ENCODE data around the gene FNDC3B. TPM values are rescaled to one million over a fixed set of nuclear protein-coding genes. Genes with fewer than 3 reads are reported as not detected.
A peak's percentile ranks its signal among the peaks of the same experiment; 100 is the strongest.

The FNDC3B gene
- polyA plus RNA-seq, 2 of the 4 experiments (the other 2 are of a cell fraction), result 29.5 to 33.6 TPM

DNA sequence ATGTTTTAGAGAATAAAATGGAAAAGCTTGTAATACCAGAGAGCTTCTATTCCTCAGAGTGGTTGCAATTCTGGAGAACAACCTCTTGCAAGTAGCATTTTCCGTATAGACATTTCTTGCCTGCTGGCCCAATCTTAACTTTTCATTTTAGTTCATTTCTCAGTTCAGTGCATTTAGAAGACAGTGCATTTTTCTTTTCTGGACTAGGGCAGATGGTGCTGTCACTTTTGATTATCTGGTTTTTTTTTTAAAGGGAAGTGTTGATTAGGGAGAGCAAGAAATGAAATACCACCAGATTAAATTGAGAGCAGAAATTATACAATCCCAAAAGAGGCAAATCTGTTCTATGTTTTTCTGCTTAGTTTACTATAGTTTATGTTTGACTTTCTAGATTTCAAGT lies 236.2 kb downstream of the FNDC3B start:
- CTCF ChIA-PET, result interaction anchor here (1.1 to 1.2 kb wide), 3 partner anchors 16 to 32 kb away, joined by 3 to 5 read pairs (median 4); no protein-coding TSS in a partner anchor
- no peak for TF ChIP-seq FOSB (CRISPR knock-in tag; IDR thresholded peaks at IDR 0.05)
- TF ChIP-seq, protein P1, sequence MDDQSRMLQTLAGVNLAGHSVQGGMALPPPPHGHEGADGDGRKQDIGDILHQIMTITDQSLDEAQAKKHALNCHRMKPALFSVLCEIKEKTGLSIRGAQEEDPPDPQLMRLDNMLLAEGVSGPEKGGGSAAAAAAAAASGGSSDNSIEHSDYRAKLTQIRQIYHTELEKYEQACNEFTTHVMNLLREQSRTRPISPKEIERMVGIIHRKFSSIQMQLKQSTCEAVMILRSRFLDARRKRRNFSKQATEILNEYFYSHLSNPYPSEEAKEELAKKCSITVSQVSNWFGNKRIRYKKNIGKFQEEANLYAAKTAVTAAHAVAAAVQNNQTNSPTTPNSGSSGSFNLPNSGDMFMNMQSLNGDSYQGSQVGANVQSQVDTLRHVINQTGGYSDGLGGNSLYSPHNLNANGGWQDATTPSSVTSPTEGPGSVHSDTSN (IDR thresholded peaks at IDR 0.05), result no peak
- TF ChIP-seq JUN (IDR thresholded peaks at IDR 0.05), result no peak
- TF ChIP-seq, protein P2, sequence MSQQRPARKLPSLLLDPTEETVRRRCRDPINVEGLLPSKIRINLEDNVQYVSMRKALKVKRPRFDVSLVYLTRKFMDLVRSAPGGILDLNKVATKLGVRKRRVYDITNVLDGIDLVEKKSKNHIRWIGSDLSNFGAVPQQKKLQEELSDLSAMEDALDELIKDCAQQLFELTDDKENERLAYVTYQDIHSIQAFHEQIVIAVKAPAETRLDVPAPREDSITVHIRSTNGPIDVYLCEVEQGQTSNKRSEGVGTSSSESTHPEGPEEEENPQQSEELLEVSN (IDR thresholded peaks at IDR 0.05; ENCODE audit: borderline replicate concordance, low read depth), result no peak
- no peak for TF ChIP-seq REST (IDR thresholded peaks at IDR 0.05)
- TF ChIP-seq HDAC2 (IDR thresholded peaks at IDR 0.05), result no peak
- no peak overlapping the region for H3K4me3 ChIP-seq
- ATAC-seq, result no peak
- no peak overlapping the region for H3K27ac ChIP-seq
- WGBS (ENCODE audit: missing lambda C conversion rate), result 100% methylated on average over 1 of the region's 1 CpG
- H3K9me3 ChIP-seq, result no peaks in the 10 kb centered on the region
- H3K4me2 ChIP-seq, result no peak overlapping the region
- FAIRE-seq, result no peak
- POLR2A ChIA-PET, result no interaction called here
- H3K4me1 ChIP-seq, result peaks cover 30% of the 10 kb centered on the region
- DNase-seq (ENCODE audit: low read depth in 1 of 2, low spot score in 1 of 2), result no peak

- no peak for TF ChIP-seq MAFK (IDR thresholded peaks at IDR 0.05; ENCODE audit: partially characterized antibody)
- 0 out of 5 replicates have a peak, but pooled peaks of 1 of the 2 experiments have one; percentile 11 for TF ChIP-seq RAD21 (conservative IDR thresholded peaks at IDR 0.05 in 1 of 2, IDR thresholded peaks at IDR 0.05 in 1 of 2)
- no peak for TF ChIP-seq POLR2AphosphoS2 (conservative IDR thresholded peaks at IDR 0.05; ENCODE audit: low read length)
- TF ChIP-seq CHD4 (IDR thresholded peaks at IDR 0.05; ENCODE audit: borderline replicate concordance), result no peak
- no peak for TF ChIP-seq HMGXB4 (CRISPR knock-in tag; IDR thresholded peaks at IDR 0.05; ENCODE audit: borderline replicate concordance)
- TF ChIP-seq, protein P3, sequence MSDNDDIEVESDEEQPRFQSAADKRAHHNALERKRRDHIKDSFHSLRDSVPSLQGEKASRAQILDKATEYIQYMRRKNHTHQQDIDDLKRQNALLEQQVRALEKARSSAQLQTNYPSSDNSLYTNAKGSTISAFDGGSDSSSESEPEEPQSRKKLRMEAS (IDR thresholded peaks at IDR 0.05), result no peak
- no peak for TF ChIP-seq RNF2 (IDR thresholded peaks at IDR 0.05; ENCODE audit: borderline replicate concordance, low read depth)
- Histone ChIP-seq H3K4me1 (peaks cover 35% of the 10 kb centered on the region), H3K4me2 (no peak overlapping the region), H3K9me3 (no peaks in the 10 kb centered on the region), H3K4me3 (no peak overlapping the region), H3K27ac (no peak overlapping the region)
- FAIRE-seq, result no peak
- DNase-seq (ENCODE audit: low read depth in 1 of 2, low spot score in 1 of 2), result no peak
- ChIA-PET CTCF (interaction anchor here (1.2 kb wide), 1 partner anchor 16 kb away, joined by 5 read pairs; no protein-coding TSS in a partner anchor), POLR2A (no interaction called here)
- ATAC-seq, result no peak
Observed at GRCh38 chr3:172276103-172276502, 236.7 kb downstream of the FNDC3B start.

GRCh38 chr3:172277151-172277652 lies 237.8 kb downstream of the FNDC3B start:
- 94% methylated on average over 5 of the region's 5 CpGs for WGBS (ENCODE audit: missing lambda C conversion rate)
- ChIA-PET POLR2A (no interaction called here), CTCF (interaction anchor here (0.6 to 1.1 kb wide), 3 partner anchors 8 to 630 kb away, joined by 3 to 6 read pairs (median 5); no protein-coding TSS in a partner anchor)
- FAIRE-seq (no peak), DNase-seq (ENCODE audit: low read depth in 1 of 2, low spot score in 1 of 2) (no peak), ATAC-seq (no peak)
- Histone ChIP-seq H3K4me2 (no peak overlapping the region), H3K27ac (no peak overlapping the region), H3K4me3 (no peak overlapping the region), H3K9me3 (no peaks in the 10 kb centered on the region), H3K4me1 (peaks cover 39% of the 10 kb centered on the region)
- TF ChIP-seq, protein P4, sequence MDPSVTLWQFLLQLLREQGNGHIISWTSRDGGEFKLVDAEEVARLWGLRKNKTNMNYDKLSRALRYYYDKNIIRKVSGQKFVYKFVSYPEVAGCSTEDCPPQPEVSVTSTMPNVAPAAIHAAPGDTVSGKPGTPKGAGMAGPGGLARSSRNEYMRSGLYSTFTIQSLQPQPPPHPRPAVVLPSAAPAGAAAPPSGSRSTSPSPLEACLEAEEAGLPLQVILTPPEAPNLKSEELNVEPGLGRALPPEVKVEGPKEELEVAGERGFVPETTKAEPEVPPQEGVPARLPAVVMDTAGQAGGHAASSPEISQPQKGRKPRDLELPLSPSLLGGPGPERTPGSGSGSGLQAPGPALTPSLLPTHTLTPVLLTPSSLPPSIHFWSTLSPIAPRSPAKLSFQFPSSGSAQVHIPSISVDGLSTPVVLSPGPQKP (IDR thresholded peaks at IDR 0.05; ENCODE audit: low read depth, low read length), result no peak
- TF ChIP-seq HOXA7 (CRISPR knock-in tag; IDR thresholded peaks at IDR 0.05) (no peak), ZNF302 (CRISPR knock-in tag; IDR thresholded peaks at IDR 0.05) (no peak), CHD4 (IDR thresholded peaks at IDR 0.05; ENCODE audit: borderline replicate concordance) (no peak), RAD21 (conservative IDR thresholded peaks at IDR 0.05 in 1 of 2, IDR thresholded peaks at IDR 0.05 in 1 of 2) (no peak), TP53 (CRISPR knock-in tag; IDR thresholded peaks at IDR 0.05) (no peak), FOSL2 (IDR thresholded peaks at IDR 0.05) (no peak), FOSL2 (CRISPR knock-in tag; IDR thresholded peaks at IDR 0.05) (no peak)
- TF ChIP-seq, protein P5, sequence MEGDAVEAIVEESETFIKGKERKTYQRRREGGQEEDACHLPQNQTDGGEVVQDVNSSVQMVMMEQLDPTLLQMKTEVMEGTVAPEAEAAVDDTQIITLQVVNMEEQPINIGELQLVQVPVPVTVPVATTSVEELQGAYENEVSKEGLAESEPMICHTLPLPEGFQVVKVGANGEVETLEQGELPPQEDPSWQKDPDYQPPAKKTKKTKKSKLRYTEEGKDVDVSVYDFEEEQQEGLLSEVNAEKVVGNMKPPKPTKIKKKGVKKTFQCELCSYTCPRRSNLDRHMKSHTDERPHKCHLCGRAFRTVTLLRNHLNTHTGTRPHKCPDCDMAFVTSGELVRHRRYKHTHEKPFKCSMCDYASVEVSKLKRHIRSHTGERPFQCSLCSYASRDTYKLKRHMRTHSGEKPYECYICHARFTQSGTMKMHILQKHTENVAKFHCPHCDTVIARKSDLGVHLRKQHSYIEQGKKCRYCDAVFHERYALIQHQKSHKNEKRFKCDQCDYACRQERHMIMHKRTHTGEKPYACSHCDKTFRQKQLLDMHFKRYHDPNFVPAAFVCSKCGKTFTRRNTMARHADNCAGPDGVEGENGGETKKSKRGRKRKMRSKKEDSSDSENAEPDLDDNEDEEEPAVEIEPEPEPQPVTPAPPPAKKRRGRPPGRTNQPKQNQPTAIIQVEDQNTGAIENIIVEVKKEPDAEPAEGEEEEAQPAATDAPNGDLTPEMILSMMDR (IDR thresholded peaks at IDR 0.05), result no peak

Measured in A549 (cell line).